H1 (cell line): Measurements from ENCODE around the gene ZC3H6. TPM values are rescaled to one million over a fixed set of nuclear protein-coding genes. Genes with fewer than 3 reads are reported as not detected.

Experiments
- CTCF ChIA-PET: fragments of 300-600 bp; sonication (Branson Sonifier 250); formaldehyde crosslinking; loops from one replicate; lab custom pipeline; 2021; ENCODE audit not compliant: partially characterized antibody; lab: Charles Lee
- POLR2A ChIA-PET: fragments of 300-600 bp; sonication (Branson Sonifier 250); formaldehyde crosslinking; loops from one replicate; lab custom pipeline; 2021; ENCODE audit warnings: inconsistent platforms; ENCODE audit not compliant: partially characterized antibody; lab: Charles Lee
- DNase-seq, 2 experiments: peaks; one replicate each; pipeline versions ENCODE4 v3.0.0 to v3.0.0-alpha.2; 2010 to 2022; ENCODE audit warnings: low spot score in 2 of 2, low read depth in 1 of 2, mixed read lengths in 1 of 2
- FAIRE-seq: peaks from 2 replicates; lab custom pipeline; 2011; peaks lifted over from hg19 to GRCh38; lab: Jason Lieb, UNC
- H2AFZ ChIP-seq: 2 replicates; pipeline ENCODE4 v1.8.1; 2012; ENCODE audit warnings: low read length, inconsistent platforms
- H2AK5ac ChIP-seq: 2 replicates; pipeline ENCODE4 v1.6.1; 2013; ENCODE audit warnings: low read depth, low read length
- H2BK120ac ChIP-seq: replicated peaks from 2 replicates; pipeline ENCODE3; 2013; ENCODE audit warnings: low read depth, low read length, inconsistent platforms
- H2BK12ac ChIP-seq: 2 replicates; pipeline ENCODE4 v1.6.1; 2013; ENCODE audit warnings: low read depth, low read length
- H2BK15ac ChIP-seq: 2 replicates; pipeline ENCODE4 v1.6.1; 2013; ENCODE audit warnings: low read length
- H2BK20ac ChIP-seq: 2 replicates; pipeline ENCODE4 v1.6.1; 2013; ENCODE audit warnings: low read length
- H2BK5ac ChIP-seq: 2 replicates; pipeline ENCODE4 v1.6.1; 2013; ENCODE audit warnings: low read depth, low read length
- H3K14ac ChIP-seq: 2 replicates; pipeline ENCODE4 v1.6.1; 2013; ENCODE audit warnings: inconsistent platforms; ENCODE audit not compliant: insufficient read length
- H3K18ac ChIP-seq: 2 replicates; pipeline ENCODE4 v1.6.1; 2013; ENCODE audit warnings: low read length; ENCODE audit errors: extremely low read depth
- H3K23ac ChIP-seq: 2 replicates; pipeline ENCODE4 v1.6.1; 2013; ENCODE audit warnings: inconsistent platforms; ENCODE audit not compliant: insufficient read length
- H3K23me2 ChIP-seq: 2 replicates; pipeline ENCODE4 v1.6.1; 2013; ENCODE audit warnings: low read depth, low read length
- H3K27ac ChIP-seq: 2 replicates; pipeline ENCODE4 v1.6.1; 2011; ENCODE audit warnings: low read depth, low read length, inconsistent platforms
- H3K27me3 ChIP-seq, 4 experiments: replicated peaks in 1 of 4; 1 replicate in 1 of 4; 2 replicates in 3 of 4; pipeline versions ENCODE4 v1.6.1 to v1.8.1; 2011 to 2013; ENCODE audit warnings: low read length in 3 of 4, mild to moderate bottlenecking in 3 of 4, inconsistent platforms in 2 of 4, mixed read lengths in 2 of 4, moderate library complexity in 1 of 4; ENCODE audit not compliant: control insufficient read depth in 3 of 4, insufficient read depth in 3 of 4; ENCODE audit errors: extremely low read depth in 1 of 4
- H3K36me3 ChIP-seq, 4 experiments: 2 replicates each; pipeline versions ENCODE4 v1.6.1 to v1.8.1; 2011 to 2013; ENCODE audit warnings: mild to moderate bottlenecking in 4 of 4, low read length in 3 of 4, moderate library complexity in 2 of 4, control low read depth in 1 of 4, inconsistent platforms in 1 of 4; ENCODE audit not compliant: insufficient read depth in 4 of 4, control insufficient read depth in 2 of 4
- H3K4ac ChIP-seq: replicated peaks from 2 replicates; pipeline ENCODE3; 2013; ENCODE audit warnings: low read length, low read depth, mixed read lengths, inconsistent platforms; ENCODE audit not compliant: insufficient read length
- H3K4me1 ChIP-seq, 4 experiments: replicated peaks in 1 of 4; 1 replicate in 1 of 4; 2 replicates in 3 of 4; pipeline versions ENCODE4 v1.6.1 to v1.8.1; 2011 to 2013; ENCODE audit warnings: low read length in 3 of 4, inconsistent platforms in 2 of 4, mixed read lengths in 1 of 4; ENCODE audit not compliant: insufficient read depth in 4 of 4, control insufficient read depth in 3 of 4
- H3K4me2 ChIP-seq, 2 experiments: 2 replicates each; pipeline versions ENCODE4 v1.6.1 to v1.8.1; 2011 to 2013; ENCODE audit warnings: low read depth in 2 of 2, low read length in 2 of 2, control low read depth in 1 of 2, inconsistent platforms in 1 of 2, mild to moderate bottlenecking in 1 of 2; ENCODE audit not compliant: insufficient read depth in 1 of 2
- H3K4me3 ChIP-seq, 4 experiments: fragments of 200-600, 300-600 bp in 1 of 4; sonication (generic), shearing (Covaris generic), sonication (Bioruptor Twin) in 1 of 4; 2 replicates each; pipeline versions ENCODE4 v1.5.1 to v1.8.1; 2011 to 2016; ENCODE audit warnings: low read length in 4 of 4, low read depth in 3 of 4, control low read depth in 2 of 4, inconsistent platforms in 2 of 4, mild to moderate bottlenecking in 2 of 4, mixed read lengths in 1 of 4, moderate library complexity in 1 of 4; ENCODE audit not compliant: insufficient read depth in 2 of 4; ENCODE audit errors: extremely low read depth in 1 of 4
- H3K56ac ChIP-seq: replicated peaks from 2 replicates; pipeline ENCODE3; 2013; ENCODE audit warnings: low read depth, mild to moderate bottlenecking, mixed read lengths, low read length, inconsistent platforms; ENCODE audit not compliant: insufficient read length
- H3K79me1 ChIP-seq: 2 replicates; pipeline ENCODE4 v1.6.1; 2013; ENCODE audit warnings: low read depth, low read length, control low read depth
- H3K79me2 ChIP-seq, 2 experiments: 2 replicates each; pipeline versions ENCODE4 v1.6.1 to v1.8.1; 2012 to 2013; ENCODE audit warnings: low read length in 2 of 2, mild to moderate bottlenecking in 2 of 2, inconsistent platforms in 1 of 2; ENCODE audit not compliant: insufficient read depth in 2 of 2, control insufficient read depth in 1 of 2
- H3K9ac ChIP-seq, 4 experiments: replicated peaks in 1 of 4; 1 replicate in 1 of 4; 2 replicates in 3 of 4; pipeline versions ENCODE4 v1.6.1 to v1.8.1; 2011 to 2013; ENCODE audit warnings: low read depth in 3 of 4, low read length in 3 of 4, control low read depth in 2 of 4, mild to moderate bottlenecking in 2 of 4, moderate library complexity in 2 of 4, inconsistent platforms in 1 of 4; ENCODE audit errors: extremely low read depth in 1 of 4
- H3K9me3 ChIP-seq, 2 experiments: 2 replicates each; pipeline versions ENCODE4 v1.6.1 to v1.8.1; 2012 to 2013; ENCODE audit warnings: mild to moderate bottlenecking in 2 of 2, moderate library complexity in 2 of 2, control low read depth in 1 of 2, inconsistent platforms in 1 of 2, low read depth in 1 of 2, low read length in 1 of 2, mixed read lengths in 1 of 2; ENCODE audit not compliant: insufficient read depth in 2 of 2
- H4K20me1 ChIP-seq, 2 experiments: replicated peaks in 1 of 2; 2 replicates each; pipeline versions ENCODE3 to v1.8.1; 2011 to 2013; ENCODE audit warnings: inconsistent platforms in 2 of 2, low read length in 2 of 2, mild to moderate bottlenecking in 1 of 2; ENCODE audit not compliant: insufficient read depth in 2 of 2, control insufficient read depth in 1 of 2
- H4K5ac ChIP-seq: 2 replicates; pipeline ENCODE4 v1.6.1; 2013; ENCODE audit warnings: low read length, low read depth, mixed read lengths, inconsistent platforms; ENCODE audit not compliant: insufficient read length
- H4K8ac ChIP-seq: 2 replicates; pipeline ENCODE4 v1.8.0; 2013; ENCODE audit warnings: mild to moderate bottlenecking, moderate library complexity, low read length, inconsistent platforms; ENCODE audit not compliant: insufficient read depth; ENCODE audit errors: extremely low read depth
- H4K91ac ChIP-seq: replicated peaks from 2 replicates; pipeline ENCODE3; 2013; ENCODE audit warnings: low read length, mixed read lengths, inconsistent platforms; ENCODE audit not compliant: insufficient read length
- ASH2L ChIP-seq: fragments of 200-600, 300-600 bp; sonication (generic); IDR thresholded peaks from one replicate; pipeline ENCODE4 v1.7.1; 2017; ENCODE audit warnings: low read length
- CHD2 ChIP-seq: IDR thresholded peaks from 2 replicates; pipeline ENCODE4 v1.6.1; 2012; ENCODE audit warnings: low read length, improper control_type of control experiment
- GTF2F1 ChIP-seq: IDR thresholded peaks from 2 replicates; pipeline ENCODE4 v1.6.1; 2012; ENCODE audit warnings: low read depth, low read length, improper control_type of control experiment, borderline replicate concordance
- KDM1A ChIP-seq: fragments of 200-600, 300-600 bp; sonication (generic); IDR thresholded peaks from 2 replicates; pipeline ENCODE4 v1.7.1; 2016; ENCODE audit warnings: mild to moderate bottlenecking, low read length, borderline replicate concordance
- KDM4A ChIP-seq: IDR thresholded peaks from one replicate; pipeline ENCODE4 v1.7.1; 2012; ENCODE audit warnings: low read depth, mild to moderate bottlenecking, moderate library complexity, low read length, inconsistent platforms; ENCODE audit not compliant: severe bottlenecking
- RFX5 ChIP-seq: IDR thresholded peaks from 2 replicates; pipeline ENCODE4 v1.6.1; 2011; ENCODE audit warnings: low read depth, low read length, improper control_type of control experiment, borderline replicate concordance
- SIX5 ChIP-seq: IDR thresholded peaks from 2 replicates; pipeline ENCODE4 v1.6.1; 2011; ENCODE audit warnings: mild to moderate bottlenecking, low read depth, low read length
- TAF7 ChIP-seq: optimal IDR thresholded peaks from 2 replicates; pipeline ENCODE3; 2011; ENCODE audit warnings: low read depth, mild to moderate bottlenecking, inconsistent platforms, low read length, moderate library complexity, borderline replicate concordance
- TCF12 ChIP-seq: IDR thresholded peaks from 2 replicates; pipeline ENCODE4 v1.6.1; 2011; ENCODE audit warnings: low read depth, mild to moderate bottlenecking, low read length
- YY1 ChIP-seq: IDR thresholded peaks from 2 replicates; pipeline ENCODE4 v1.6.1; 2011; ENCODE audit warnings: low read depth, mild to moderate bottlenecking, low read length
- WGBS, 2 experiments: shearing (Covaris generic) in 1 of 2; methylation state at CpG; one replicate each; pipeline versions ENCODE4 v1.1.6 to v1.1.7; 2013 to 2015; ENCODE audit warnings: low lambda C conversion rate in 2 of 2, mixed read lengths in 2 of 2, inconsistent platforms in 1 of 2, low coverage in 1 of 2, missing lambda C conversion rate in 1 of 2; ENCODE audit not compliant: insufficient replicate concordance in 2 of 2, insufficient coverage in 1 of 2, insufficient read length in 1 of 2; ENCODE audit errors: extremely low coverage in 1 of 2, missing lambda C conversion rate in 1 of 2; 5-methylcytosine and 5-hydroxymethylcytosine counted together
- polyA plus RNA-seq, 7 experiments: library from polyadenylated mRNA; depleted of rRNA in 3 of 7; stranded (reverse) in 5 of 7; unstranded in 2 of 7; fragments of >200 nt in 5 of 7; fragments of 200-250 nt in 2 of 7; gene quantifications; 1 replicate in 5 of 7; 2 replicates in 1 of 7; 4 replicates in 1 of 7; pipeline versions ENCODE4 v1.2.1 to v1.2.3, GENCODE V29; 2011 to 2013; ENCODE audit warnings: missing spikeins in 2 of 7, mixed read lengths in 2 of 7
- total RNA-seq: library from RNA; stranded (reverse); fragmentation: NEBNext Ultra II Directional; extraction: Animal tissue kit (Norgen Biotek cat#: 25700); gene quantifications from 2 replicates; pipeline ENCODE4 v1.2.1, GENCODE V29; 2021

Gene ZC3H6
- total and polyA plus RNA-seq, 2 of the 8 experiments (the other 6 are each of a cell fraction or from before 2014, with no cell fraction given): 1.4 to 6.9 TPM

DNA sequence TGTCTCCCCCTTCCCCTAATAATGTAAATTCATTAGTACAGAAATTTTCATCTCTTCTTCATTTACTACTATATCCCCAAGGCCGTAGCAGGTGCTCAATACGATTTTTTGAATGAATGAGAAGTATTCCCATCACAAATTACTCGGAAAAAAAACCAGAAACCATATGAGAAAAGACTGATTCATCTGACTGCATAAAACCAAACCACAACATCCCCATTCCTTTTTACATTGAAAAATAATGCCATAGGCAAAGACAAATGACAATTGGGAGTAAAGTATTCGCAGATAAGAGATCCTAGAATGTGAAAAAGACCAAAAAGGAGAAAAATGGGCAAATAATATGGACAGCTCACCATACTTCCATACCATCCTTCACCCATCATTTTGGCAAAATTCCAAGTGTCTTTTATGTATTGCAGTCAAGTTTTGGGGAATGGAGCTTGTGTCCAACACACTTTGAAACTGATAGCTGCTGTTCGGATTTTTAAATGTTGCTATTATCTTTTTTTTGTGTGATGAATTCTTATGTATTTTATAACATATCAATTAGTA, 22.1 kb upstream of the ZC3H6 start:
- no peak for DNase-seq
- Histone ChIP-seq H4K5ac (no peak overlapping the region), H3K56ac (no peak overlapping the region), H3K79me1 (no peaks in the 10 kb centered on the region), H3K4ac (no peak overlapping the region), H3K27ac (no peak overlapping the region), H2BK15ac (no peak overlapping the region), H3K23me2 (no peaks in the 10 kb centered on the region; the same call in 1 of the 2 replicates), H3K9ac (no peak overlapping the region), H2BK12ac (no peak overlapping the region), H3K79me2 (peaks cover 0 to 7% of the 10 kb centered on the region in 2 experiments; a peak in 1 of 4 replicates), H3K36me3 (peaks cover 0 to 4% (median 1%) of the 10 kb centered on the region in 4 experiments; a peak in 3 of 8 replicates), H3K4me2 (peak overlapping the region in 1 of 2 experiments; percentile 73; a peak in 1 of 4 replicates), H2BK5ac (no peak overlapping the region), H4K8ac (no peak overlapping the region), H3K14ac (no peak overlapping the region), H2BK120ac (no peak overlapping the region), H3K27me3 (no peaks in the 10 kb centered on the region), H4K91ac (no peak overlapping the region), H3K9me3 (no peaks in the 10 kb centered on the region), H2AK5ac (no peak overlapping the region), H3K23ac (no peak overlapping the region), H3K4me1 (no peaks in the 10 kb centered on the region), H3K18ac (no peak overlapping the region), H2BK20ac (no peak overlapping the region), H3K4me3 (0 out of 8 replicates have a peak overlapping the region, but pooled peaks of 1 of the 4 experiments have one; percentile 83), H4K20me1 (no peaks in the 10 kb centered on the region), H2AFZ (no peak overlapping the region)
- CTCF ChIA-PET: interaction anchor here (1.1 to 1.3 kb wide), 2 partner anchors 7 to 365 kb away, joined by 3 to 5 read pairs; no protein-coding TSS in a partner anchor
- FAIRE-seq: no peak
- TF ChIP-seq CHD2 (no peak), YY1 (no peak), KDM1A (no peak), ASH2L (no peak), TCF12 (no peak), GTF2F1 (no peak), TAF7 (no peak), RFX5 (no peak), SIX5 (no peak), KDM4A (no peak)
- WGBS, 2 experiments: 90% methylated on average over 5 of the region's 5 CpGs; no CpG with 5 or more reads in 1 of the 2 experiments
- POLR2A ChIA-PET: no interaction called here
